Ishikawa (cell line): ENCODE results near the gene PGAM2.

ENCODE experiments used
- CEBPB ChIP-seq: IDR thresholded peaks from 2 replicates; pipeline ENCODE4 v1.6.1; 2012
- CREB1 ChIP-seq: IDR thresholded peaks from 2 replicates; pipeline ENCODE4 v1.6.1; 2012; ENCODE audit warnings: low read depth
- EGR1 ChIP-seq: IDR thresholded peaks from 2 replicates; pipeline ENCODE4 v1.6.1; 2012
- EP300 ChIP-seq: IDR thresholded peaks from 2 replicates; pipeline ENCODE4 v1.6.1; 2012; ENCODE audit warnings: borderline replicate concordance
- FOXM1 ChIP-seq: IDR thresholded peaks from 2 replicates; pipeline ENCODE4 v1.6.1; 2012; ENCODE audit warnings: low read depth, borderline replicate concordance
- MAX ChIP-seq: IDR thresholded peaks from 2 replicates; pipeline ENCODE4 v1.6.1; 2012
- NFIC ChIP-seq: IDR thresholded peaks from 2 replicates; pipeline ENCODE4 v1.6.1; 2012
- RAD21 ChIP-seq: IDR thresholded peaks from 2 replicates; pipeline ENCODE4 v1.6.1; 2012; ENCODE audit warnings: low read depth
- TAF1 ChIP-seq: IDR thresholded peaks from 2 replicates; pipeline ENCODE4 v1.6.1; 2012; ENCODE audit warnings: low read depth, mild to moderate bottlenecking
- TCF12 ChIP-seq: IDR thresholded peaks from 2 replicates; pipeline ENCODE4 v1.6.1; 2012; ENCODE audit warnings: low read depth
- TEAD4 ChIP-seq: IDR thresholded peaks from 2 replicates; pipeline ENCODE4 v1.6.1; 2012
- YY1 ChIP-seq: IDR thresholded peaks from 2 replicates; pipeline ENCODE4 v1.6.1; 2012; ENCODE audit warnings: low read depth
- ZBTB7A ChIP-seq: IDR thresholded peaks from 2 replicates; pipeline ENCODE4 v1.6.1; 2012; ENCODE audit warnings: low read depth
- TF ChIP-seq, protein P1 (sequence below): IDR thresholded peaks from 2 replicates; pipeline ENCODE4 v1.6.1; 2012; ENCODE audit warnings: low read depth, mild to moderate bottlenecking
- TF ChIP-seq, protein P2 (sequence below): IDR thresholded peaks from 2 replicates; pipeline ENCODE4 v1.6.1; 2012

PGAM2 gene

DNA sequence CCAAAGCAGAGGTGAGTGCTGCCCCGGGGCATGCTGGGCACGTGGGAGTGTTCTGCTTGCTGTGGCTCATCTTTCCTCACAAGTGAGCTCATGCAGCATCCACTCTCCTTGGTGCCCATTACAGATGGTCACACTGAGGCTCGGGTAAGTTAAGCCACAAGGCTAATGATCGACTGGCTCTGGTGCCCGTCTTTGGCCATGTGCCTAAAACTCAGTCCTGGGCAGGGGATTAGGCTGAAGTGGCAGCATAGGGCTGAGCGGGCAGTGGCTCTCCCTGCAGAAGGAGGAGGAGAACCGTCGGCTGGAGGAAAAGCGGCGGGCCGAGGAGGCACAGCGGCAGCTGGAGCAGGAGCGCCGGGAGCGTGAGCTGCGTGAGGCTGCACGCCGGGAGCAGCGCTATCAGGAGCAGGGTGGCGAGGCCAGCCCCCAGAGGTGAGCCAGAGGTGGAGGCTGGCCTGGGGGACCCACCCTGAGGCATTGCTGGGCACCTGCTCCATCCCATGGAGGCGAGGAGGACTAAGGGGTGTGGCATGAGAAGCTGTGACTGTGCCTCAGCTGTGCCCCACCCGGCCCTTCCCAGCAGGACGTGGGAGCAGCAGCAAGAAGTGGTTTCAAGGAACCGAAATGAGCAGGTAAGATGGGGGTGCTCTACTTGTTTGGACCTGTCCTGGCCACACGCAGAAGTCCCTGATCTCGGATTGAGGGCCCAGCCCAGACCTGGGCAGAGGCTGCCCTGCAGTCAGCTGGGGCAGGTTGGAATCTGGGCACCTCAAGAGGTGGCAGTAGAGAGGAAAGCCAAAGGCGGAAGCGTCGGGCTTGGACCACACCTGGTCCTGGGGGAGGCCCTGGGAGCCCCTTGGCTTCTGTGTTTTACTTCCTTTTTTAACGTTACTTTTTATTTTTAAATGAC is 7.3 kb downstream of the PGAM2 start:
- TF ChIP-seq TCF12 (no peak), MAX (no peak), FOXM1 (no peak), TEAD4 (no peak)
- TF ChIP-seq, protein P1, sequence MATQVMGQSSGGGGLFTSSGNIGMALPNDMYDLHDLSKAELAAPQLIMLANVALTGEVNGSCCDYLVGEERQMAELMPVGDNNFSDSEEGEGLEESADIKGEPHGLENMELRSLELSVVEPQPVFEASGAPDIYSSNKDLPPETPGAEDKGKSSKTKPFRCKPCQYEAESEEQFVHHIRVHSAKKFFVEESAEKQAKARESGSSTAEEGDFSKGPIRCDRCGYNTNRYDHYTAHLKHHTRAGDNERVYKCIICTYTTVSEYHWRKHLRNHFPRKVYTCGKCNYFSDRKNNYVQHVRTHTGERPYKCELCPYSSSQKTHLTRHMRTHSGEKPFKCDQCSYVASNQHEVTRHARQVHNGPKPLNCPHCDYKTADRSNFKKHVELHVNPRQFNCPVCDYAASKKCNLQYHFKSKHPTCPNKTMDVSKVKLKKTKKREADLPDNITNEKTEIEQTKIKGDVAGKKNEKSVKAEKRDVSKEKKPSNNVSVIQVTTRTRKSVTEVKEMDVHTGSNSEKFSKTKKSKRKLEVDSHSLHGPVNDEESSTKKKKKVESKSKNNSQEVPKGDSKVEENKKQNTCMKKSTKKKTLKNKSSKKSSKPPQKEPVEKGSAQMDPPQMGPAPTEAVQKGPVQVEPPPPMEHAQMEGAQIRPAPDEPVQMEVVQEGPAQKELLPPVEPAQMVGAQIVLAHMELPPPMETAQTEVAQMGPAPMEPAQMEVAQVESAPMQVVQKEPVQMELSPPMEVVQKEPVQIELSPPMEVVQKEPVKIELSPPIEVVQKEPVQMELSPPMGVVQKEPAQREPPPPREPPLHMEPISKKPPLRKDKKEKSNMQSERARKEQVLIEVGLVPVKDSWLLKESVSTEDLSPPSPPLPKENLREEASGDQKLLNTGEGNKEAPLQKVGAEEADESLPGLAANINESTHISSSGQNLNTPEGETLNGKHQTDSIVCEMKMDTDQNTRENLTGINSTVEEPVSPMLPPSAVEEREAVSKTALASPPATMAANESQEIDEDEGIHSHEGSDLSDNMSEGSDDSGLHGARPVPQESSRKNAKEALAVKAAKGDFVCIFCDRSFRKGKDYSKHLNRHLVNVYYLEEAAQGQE: no peak

GRCh38 chr7:44057181-44057848 is 8.1 kb downstream of the PGAM2 start:
- no peak for TF ChIP-seq CEBPB
- no peak for TF ChIP-seq ZBTB7A
- TF ChIP-seq, protein P1: no peak
- no peak for TF ChIP-seq EP300
- no peak for TF ChIP-seq NFIC
- TF ChIP-seq, protein P2, sequence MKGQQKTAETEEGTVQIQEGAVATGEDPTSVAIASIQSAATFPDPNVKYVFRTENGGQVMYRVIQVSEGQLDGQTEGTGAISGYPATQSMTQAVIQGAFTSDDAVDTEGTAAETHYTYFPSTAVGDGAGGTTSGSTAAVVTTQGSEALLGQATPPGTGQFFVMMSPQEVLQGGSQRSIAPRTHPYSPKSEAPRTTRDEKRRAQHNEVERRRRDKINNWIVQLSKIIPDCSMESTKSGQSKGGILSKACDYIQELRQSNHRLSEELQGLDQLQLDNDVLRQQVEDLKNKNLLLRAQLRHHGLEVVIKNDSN: no peak
- no peak for TF ChIP-seq CREB1
- TF ChIP-seq YY1: no peak
- no peak for TF ChIP-seq MAX

- TF ChIP-seq ZBTB7A (no peak), TAF1 (no peak), TEAD4 (no peak), YY1 (no peak), EP300 (no peak), RAD21 (no peak), EGR1 (no peak), MAX (no peak), CREB1 (no peak), CEBPB (no peak), NFIC (no peak), FOXM1 (no peak), TCF12 (no peak)
- TF ChIP-seq, protein P1: no peak
- TF ChIP-seq, protein P2: no peak
Observed at GRCh38 chr7:44056681-44057080, 8.7 kb downstream of the PGAM2 start.

GRCh38 chr7:44052771-44053365 is 12.5 kb downstream of the PGAM2 start:
- TF ChIP-seq, protein P1: peak; percentile 76
- TF ChIP-seq EGR1 (no peak), MAX (no peak), EP300 (no peak), FOXM1 (no peak), CEBPB (no peak), TEAD4 (no peak)
- TF ChIP-seq, protein P2: no peak
